HG03469 (cell line): ENCODE data around the gene PDE4D.

ENCODE experiments used
- ATAC-seq: cut with Tn5 transposase; IDR thresholded peaks from one replicate; pipeline ENCODE4 v1.9.1; 2021; ENCODE audit warnings: mild to moderate bottlenecking, moderate library complexity, moderate number of reproducible peaks; ENCODE audit not compliant: unreplicated experiment

The PDE4D gene

DNA sequence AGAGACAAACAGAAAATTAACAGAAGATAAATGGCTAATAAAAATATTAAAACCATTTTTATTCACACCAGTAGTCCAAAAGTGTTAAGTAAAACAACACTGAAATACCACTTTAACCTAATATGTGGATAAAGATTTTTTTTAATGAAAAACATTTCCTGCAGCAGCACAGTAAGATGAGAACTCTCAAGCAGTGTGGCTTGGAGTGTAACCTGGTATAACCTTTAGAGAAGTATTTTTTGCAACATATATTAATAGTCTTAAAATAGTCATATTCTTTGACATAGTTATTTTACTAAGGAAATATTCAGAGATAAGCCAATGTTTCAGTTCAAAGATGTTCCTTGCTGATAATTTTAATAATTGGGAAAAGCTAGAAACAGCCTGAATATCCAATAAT is 644.4 kb downstream of the PDE4D start:
- no peak for ATAC-seq

GRCh38 chr5:59246882-59247281 is 646.6 kb downstream of the PDE4D start:
- ATAC-seq, result no peak

DNA sequence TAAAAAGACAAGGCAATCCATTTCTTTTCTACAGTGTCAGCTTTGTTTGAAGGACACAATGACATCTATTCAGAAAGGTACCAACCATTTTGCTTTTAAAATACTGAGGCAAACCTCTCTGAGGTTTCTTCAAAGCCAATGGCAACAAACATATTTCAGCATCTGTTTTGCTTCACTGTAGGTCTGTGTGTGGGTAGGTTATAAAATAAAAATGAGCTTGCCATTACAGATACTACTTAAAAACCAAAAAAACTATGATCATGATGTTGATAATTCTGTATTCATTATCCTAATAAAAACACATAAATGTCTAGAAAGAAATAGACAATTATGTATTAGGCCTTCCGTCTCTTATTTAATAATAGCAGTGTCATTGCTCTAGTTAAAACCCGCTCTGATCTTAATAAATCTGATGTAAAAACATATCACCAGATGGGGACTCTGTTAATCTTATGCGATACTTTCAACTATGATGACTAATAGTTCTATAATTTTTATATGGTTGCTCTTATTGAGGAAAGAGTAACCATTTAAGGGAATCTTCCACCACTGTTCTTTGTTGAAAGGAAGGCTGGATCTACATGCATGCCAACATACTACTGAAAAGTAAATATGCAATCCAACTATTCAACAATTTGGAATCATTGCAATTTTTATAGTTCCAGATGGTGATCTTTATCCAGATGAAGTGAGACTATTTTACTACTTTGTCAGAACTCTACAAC is 647.2 kb downstream of the PDE4D start:
- ATAC-seq, result no peak

GRCh38 chr5:59245198-59245597 is 648.3 kb downstream of the PDE4D start:
- ATAC-seq, result no peak

- no peak for ATAC-seq
Observed at GRCh38 chr5:59241552-59241951, 652.0 kb downstream of the PDE4D start.

GRCh38 chr5:59241119-59241518 is 652.4 kb downstream of the PDE4D start:
- no peak for ATAC-seq

DNA sequence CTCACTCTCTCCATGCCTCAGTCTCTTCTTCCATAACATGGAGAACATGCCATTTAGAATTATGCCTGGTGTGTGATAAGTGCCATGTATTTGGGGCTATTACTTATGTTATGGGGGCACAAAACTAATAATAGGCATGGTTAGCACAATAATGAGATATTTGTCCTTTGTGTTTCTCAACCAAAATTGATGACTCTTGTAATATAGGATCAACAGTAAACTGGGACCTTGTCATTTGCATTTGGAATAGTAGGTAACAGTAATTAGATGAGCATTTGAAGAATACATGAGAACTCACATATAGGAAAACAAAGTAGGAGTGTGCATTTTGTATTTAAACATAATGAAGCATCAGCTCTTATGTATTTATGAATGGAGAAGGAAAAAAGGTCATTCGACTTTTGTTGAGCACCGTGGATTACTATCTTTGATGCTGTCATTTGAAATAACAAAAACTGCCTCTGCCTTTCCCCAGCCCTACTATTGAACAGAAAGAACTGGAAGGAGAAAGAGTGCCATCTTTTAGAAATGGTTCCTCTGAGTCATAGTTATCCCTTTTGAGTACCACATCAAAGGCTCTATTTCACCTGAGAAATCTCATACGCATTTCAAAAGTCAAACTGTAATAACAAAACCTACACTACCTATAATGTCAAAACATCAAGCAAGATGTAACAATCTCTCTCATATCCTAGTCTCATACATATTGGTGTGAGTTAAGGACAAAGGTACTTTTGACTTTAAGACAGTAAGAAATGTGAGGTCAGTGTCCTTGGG is 655.2 kb downstream of the PDE4D start:
- ATAC-seq, result peak; percentile 83

GRCh38 chr5:59236986-59237385 is 656.5 kb downstream of the PDE4D start:
- no peak for ATAC-seq

DNA sequence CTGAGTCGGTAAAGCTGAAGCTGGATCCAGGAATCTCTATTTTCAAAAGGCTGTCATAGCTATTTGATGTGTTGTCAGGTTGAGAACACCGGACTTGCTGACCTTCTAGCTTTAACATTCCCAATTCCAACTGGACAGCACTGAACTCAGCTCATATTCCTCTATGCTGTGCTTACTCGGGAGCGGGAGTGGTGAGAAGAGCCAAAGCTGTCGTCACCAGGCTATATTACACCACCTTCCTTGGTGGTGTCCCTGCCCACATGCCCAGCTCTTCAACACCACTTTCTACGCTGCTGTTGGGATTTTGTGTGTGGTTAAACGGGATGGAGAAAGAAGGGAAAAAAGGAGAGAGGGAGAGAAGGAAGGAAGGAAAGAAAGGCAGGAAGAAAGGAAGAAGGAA is 657.1 kb downstream of the PDE4D start:
- no peak for ATAC-seq

- no peak for ATAC-seq
Observed at GRCh38 chr5:59234236-59234635, 659.3 kb downstream of the PDE4D start.

- ATAC-seq, result no peak
Observed at GRCh38 chr5:59231221-59231931, 662.1 kb downstream of the PDE4D start.

- no peak for ATAC-seq
Observed at GRCh38 chr5:59222687-59223511, 670.6 kb downstream of the PDE4D start.

DNA sequence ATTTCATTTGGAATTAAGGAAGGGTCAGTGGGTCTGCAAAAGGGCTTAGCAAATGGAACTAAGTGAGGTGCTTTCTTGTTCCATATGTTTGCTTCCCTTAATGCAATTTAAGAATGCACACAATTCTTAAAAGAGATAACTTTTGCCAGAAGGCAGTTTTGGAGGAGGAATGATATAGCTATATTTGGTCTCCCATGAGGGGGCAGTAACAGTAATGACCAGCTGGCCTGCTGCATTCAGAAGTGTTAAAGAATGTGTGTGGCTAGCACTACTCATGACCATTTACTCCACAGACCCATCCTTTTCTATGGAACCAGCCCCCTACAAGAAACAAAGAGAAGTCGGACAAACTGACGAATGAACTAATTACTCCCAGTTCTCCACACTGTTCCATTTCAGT is 671.8 kb downstream of the PDE4D start:
- no peak for ATAC-seq

GRCh38 chr5:59218424-59219045 is 675.0 kb downstream of the PDE4D start:
- ATAC-seq, result no peak

GRCh38 chr5:59216841-59217240 is 676.7 kb downstream of the PDE4D start:
- ATAC-seq, result no peak

DNA sequence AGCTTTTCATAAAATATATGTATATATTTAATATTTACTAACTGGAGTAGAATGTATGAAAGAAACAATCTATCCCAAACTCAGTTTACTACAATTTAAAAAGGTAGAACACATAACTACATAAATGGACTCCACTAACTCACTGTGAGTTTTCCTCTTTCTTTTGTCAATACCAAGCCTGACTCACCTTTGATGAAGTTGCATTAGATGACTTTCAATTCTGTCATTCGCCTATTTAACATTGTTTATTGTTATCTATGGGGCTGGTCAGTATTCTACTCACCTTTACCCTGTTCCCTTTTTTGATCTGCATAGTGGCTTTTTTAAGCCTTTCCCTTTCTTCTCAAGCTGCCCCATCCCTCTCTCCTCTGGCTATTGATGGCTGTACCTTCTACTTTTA is 680.9 kb downstream of the PDE4D start:
- ATAC-seq, result no peak

DNA sequence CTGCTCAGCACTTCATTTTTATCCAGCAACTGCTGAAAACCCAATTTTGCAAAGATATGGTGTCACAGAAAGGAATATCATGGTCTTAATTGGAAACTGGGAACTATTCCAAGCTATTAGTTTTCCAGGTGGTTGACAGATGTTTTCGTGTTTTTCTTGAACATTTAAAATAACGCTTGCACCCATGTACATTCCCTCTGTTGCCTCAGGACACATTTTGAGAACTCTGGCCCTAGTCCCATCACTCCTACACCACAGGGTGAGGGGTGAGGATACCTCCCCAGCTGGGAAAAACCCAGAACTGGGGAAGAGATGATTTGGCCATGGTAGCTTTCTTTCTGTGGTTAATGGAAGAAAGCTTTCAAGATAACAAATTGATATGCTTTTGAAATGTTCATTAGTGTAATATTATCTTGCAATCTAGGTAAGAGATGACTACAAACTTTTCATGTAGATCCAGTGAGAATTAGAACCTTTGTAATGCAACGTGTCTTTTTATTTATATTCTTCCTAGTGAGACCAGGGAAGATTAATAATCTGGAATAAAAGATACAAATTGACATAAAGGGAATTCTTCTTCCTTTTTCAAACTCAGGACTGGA is 683.7 kb downstream of the PDE4D start:
- ATAC-seq, result no peak

DNA sequence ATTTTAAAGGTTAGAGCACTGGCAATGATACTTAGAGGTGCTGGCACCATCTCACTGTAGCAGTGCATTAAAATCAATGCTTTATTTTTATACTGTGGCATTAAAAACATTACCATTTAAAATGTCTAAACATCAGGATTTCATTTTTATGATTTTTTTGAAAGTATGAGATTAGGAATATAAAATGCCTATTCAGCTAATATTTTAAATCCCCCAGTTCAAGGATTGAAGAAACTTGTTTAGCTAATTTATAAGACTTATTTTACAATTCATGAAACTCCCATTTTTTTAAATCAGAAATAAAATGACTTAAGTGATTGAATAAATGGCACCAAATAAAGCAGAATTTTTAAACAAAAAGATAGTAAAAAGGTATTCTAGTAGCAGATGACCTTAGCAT is 685.1 kb downstream of the PDE4D start:
- ATAC-seq, result no peak

- ATAC-seq, result no peak
Observed at GRCh38 chr5:59207401-59207800, 686.1 kb downstream of the PDE4D start.

DNA sequence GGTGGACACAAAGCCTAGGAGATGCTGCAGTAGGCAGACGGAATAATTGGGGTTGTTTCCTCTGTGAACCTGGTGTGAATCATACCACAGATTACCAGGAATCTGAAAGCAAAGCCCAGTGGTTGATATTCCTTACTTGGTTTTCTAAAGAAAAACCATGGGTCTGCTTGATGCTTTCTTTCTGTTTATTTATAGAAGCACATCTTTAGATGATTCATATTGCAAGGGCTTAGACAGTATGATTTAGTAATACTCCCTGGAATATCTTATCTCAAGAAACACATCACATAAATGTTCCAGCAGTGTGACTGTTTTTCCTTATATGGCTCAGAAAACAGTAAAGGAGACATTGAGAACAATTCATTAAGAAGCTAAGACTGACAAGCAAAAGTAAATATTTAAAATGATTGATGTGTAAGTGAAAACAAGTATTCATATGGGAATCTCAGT is 687.4 kb downstream of the PDE4D start:
- no peak for ATAC-seq
